NCI-H82 (cell line): ENCODE measurements around the gene GPR142.

Experiments used
- DNase-seq: peaks from one replicate; lab custom pipeline; 2025; lab: John Stamatoyannopoulos, UW

Gene GPR142

GRCh38 chr17:74369665-74370490, 2.6 kb downstream of the GPR142 start:
- no peak for DNase-seq

GRCh38 chr17:74371653-74372147, 4.4 kb downstream of the GPR142 start:
- DNase-seq: no peak

GRCh38 chr17:74372426-74372825, 5.1 kb downstream of the GPR142 start:
- no peak for DNase-seq

- DNase-seq: peak; percentile 87
These were observed 6.7 kb downstream of the GPR142 start for GRCh38 chr17:74373838-74374606.

GRCh38 chr17:74374858-74375257, 7.6 kb downstream of the GPR142 start:
- no peak for DNase-seq

GRCh38 chr17:74379495-74380085, 12.3 kb downstream of the GPR142 start:
- DNase-seq: peak; percentile 93

GRCh38 chr17:74380086-74380958, 13.0 kb downstream of the GPR142 start:
- DNase-seq: no peak

- DNase-seq: no peak
These were observed 13.9 kb downstream of the GPR142 start for GRCh38 chr17:74380959-74381808.

- no peak for DNase-seq
These were observed 15.8 kb downstream of the GPR142 start for GRCh38 chr17:74383141-74383540.

GRCh38 chr17:74385201-74385600, 17.9 kb downstream of the GPR142 start:
- DNase-seq: no peak

- DNase-seq: no peak
These were observed 19.1 kb downstream of the GPR142 start for GRCh38 chr17:74386386-74386785.

GRCh38 chr17:74387365-74388218, 20.3 kb downstream of the GPR142 start:
- no peak for DNase-seq

GRCh38 chr17:74389084-74389753, 21.9 kb downstream of the GPR142 start:
- no peak for DNase-seq

GRCh38 chr17:74389937-74390679, 22.8 kb downstream of the GPR142 start:
- DNase-seq: no peak

GRCh38 chr17:74390680-74391653, 23.7 kb downstream of the GPR142 start:
- no peak for DNase-seq

GRCh38 chr17:74391771-74392170, 24.5 kb downstream of the GPR142 start:
- DNase-seq: no peak

- DNase-seq: peak; percentile 45
These were observed 25.5 kb downstream of the GPR142 start for GRCh38 chr17:74392848-74393247.
